PC-9 (cell line): ENCODE measurements around the gene UBAP2. TPM values are rescaled to one million over a fixed set of nuclear protein-coding genes. Genes with fewer than 3 reads are reported as not detected.

ENCODE experiments used
- BruUV-seq: library from RNA; stranded (reverse); fragments of 400-500 nt; replicated peaks from 2 replicates; lab custom pipeline; 2021; lab: Mats Ljungman, UMichigan
- CTCF ChIA-PET: fragments of 300-600 bp; sonication (Branson Sonifier 250); formaldehyde crosslinking; loops from one replicate; lab custom pipeline; 2022; ENCODE audit warnings: antibody characterized with exemption; lab: Charles Lee
- POLR2A ChIA-PET: fragments of 300-600 bp; sonication (Branson Sonifier 250); formaldehyde crosslinking; loops from one replicate; lab custom pipeline; 2022; ENCODE audit warnings: antibody characterized with exemption; ENCODE audit not compliant: unreplicated experiment; lab: Charles Lee
- DNase-seq, 2 experiments: peaks; one replicate each; pipeline versions ENCODE4 v3.0.0 to v3.0.0-alpha.2; 2015 to 2022; ENCODE audit warnings: mixed read lengths in 1 of 2
- H2AFZ ChIP-seq: fragments of 200-600 bp; sonication (generic); 2 replicates; pipeline ENCODE4 v1.8.1; 2017; ENCODE audit warnings: antibody characterized with exemption
- H3F3A ChIP-seq: fragments of 200-600 bp; sonication (generic); 2 replicates; pipeline ENCODE4 v1.8.1; 2017; ENCODE audit warnings: antibody characterized with exemption, mild to moderate bottlenecking, low read depth; ENCODE audit not compliant: insufficient read depth
- H3K27ac ChIP-seq: fragments of 200-600 bp; sonication (generic); 2 replicates; pipeline ENCODE4 v1.6.1; 2016; ENCODE audit warnings: mixed run types
- H3K27me3 ChIP-seq: fragments of 200-600 bp; sonication (generic); 2 replicates; pipeline ENCODE4 v1.6.1; 2016; ENCODE audit warnings: low read depth, mixed run types; ENCODE audit not compliant: insufficient read depth
- H3K36me3 ChIP-seq: fragments of 200-600 bp; sonication (generic); 2 replicates; pipeline ENCODE4 v1.6.1; 2016; ENCODE audit warnings: low read depth, mixed run types
- H3K4me1 ChIP-seq: fragments of 200-600 bp; sonication (generic); replicated peaks from 2 replicates; pipeline ENCODE4 v1.6.1; 2016; ENCODE audit warnings: mixed run types; ENCODE audit not compliant: insufficient read depth
- H3K4me2 ChIP-seq: fragments of 200-600 bp; sonication (generic); 2 replicates; pipeline ENCODE4 v1.6.1; 2017; ENCODE audit warnings: mixed run types
- H3K4me3 ChIP-seq: fragments of 200-600 bp; sonication (generic); 2 replicates; pipeline ENCODE4 v1.6.1; 2016; ENCODE audit warnings: mixed run types
- H3K79me2 ChIP-seq: fragments of 200-600 bp; sonication (generic); 2 replicates; pipeline ENCODE4 v1.6.1; 2017; ENCODE audit warnings: low read depth, mixed run types
- H3K9me2 ChIP-seq: fragments of 200-600 bp; sonication (generic); 2 replicates; pipeline ENCODE4 v1.8.1; 2017; ENCODE audit warnings: mild to moderate bottlenecking; ENCODE audit not compliant: insufficient read depth
- H3K9me3 ChIP-seq: fragments of 200-600 bp; sonication (generic); 2 replicates; pipeline ENCODE4 v1.8.1; 2016; ENCODE audit warnings: low read depth; ENCODE audit not compliant: insufficient read depth
- H4K20me1 ChIP-seq: fragments of 200-600 bp; sonication (generic); 2 replicates; pipeline ENCODE4 v1.8.1; 2017; ENCODE audit not compliant: insufficient read depth
- EZH2 ChIP-seq: fragments of 200-600 bp; sonication (generic); IDR thresholded peaks from 2 replicates; pipeline ENCODE4 v1.8.0; 2017; ENCODE audit warnings: antibody characterized with exemption, low read depth
- intact Hi-C: fragments of 100-400 bp; cut with micrococcal nuclease; formaldehyde crosslinking; loops from one replicate; pipeline ENCODE4 v1.10.0; 2022; ENCODE audit not compliant: unreplicated experiment
- total RNA-seq: library from RNA; stranded (reverse); gene quantifications from 2 replicates; pipeline ENCODE4 v1.2.3, GENCODE V29; 2021
- TF ChIP-seq, protein P1 (sequence below): fragments of 200-600 bp; sonication (generic); conservative IDR thresholded peaks from 2 replicates; pipeline ENCODE4 v1.6.1; 2017; ENCODE audit warnings: mixed run types, antibody characterized with exemption, mild to moderate bottlenecking, moderate library complexity

UBAP2 gene
- total RNA-seq, 1 experiment from 2014 or later = 27.6 TPM

DNA sequence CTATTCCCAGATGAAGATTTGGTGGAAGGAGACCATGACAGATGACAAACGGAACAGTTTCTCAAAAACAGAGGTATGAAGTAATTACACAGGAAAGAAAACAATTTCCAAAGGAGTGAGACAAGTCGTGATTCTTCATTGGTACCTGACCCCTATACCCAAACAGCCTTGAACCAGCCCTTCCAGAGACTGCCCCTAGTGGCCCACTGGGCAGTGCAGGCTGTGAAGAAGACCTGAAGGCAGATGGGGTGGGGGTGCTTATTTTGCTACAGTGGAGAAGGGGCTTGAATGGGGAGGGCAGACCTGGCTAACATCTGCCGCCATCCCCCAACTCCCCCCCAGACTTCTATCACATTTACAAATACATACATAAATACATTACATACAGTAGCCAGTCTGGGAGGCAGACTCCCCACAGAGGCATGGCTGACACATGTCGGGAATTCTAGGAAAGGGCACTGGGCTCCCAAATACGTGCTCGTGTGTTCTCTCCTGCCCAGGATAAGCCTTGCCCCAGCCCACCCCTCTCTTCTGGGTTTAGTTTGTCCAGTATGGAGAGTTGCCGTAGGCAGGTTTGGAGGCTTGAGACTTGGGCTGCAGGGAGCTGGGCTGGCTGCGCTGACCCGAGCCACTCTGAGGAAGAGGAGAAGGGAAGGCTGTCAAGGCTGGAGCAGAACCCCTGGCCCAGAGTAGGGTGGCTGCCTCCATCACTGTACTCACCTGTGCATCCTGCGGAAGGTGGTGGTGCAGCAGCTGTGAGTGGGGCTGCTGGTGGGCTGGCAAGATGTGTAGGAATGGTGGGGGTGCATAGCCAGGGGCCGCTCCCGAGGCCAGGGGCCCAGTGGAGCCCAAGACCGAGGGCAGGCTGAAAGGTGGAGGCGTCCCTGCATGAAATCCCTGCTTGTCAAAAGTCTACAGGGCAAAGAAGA lies 126.5 kb downstream of the UBAP2 start:
- TSS peak; percentile 8 for BruUV-seq
- H3K36me3 ChIP-seq = no peaks in the 10 kb centered on the region; the same call in 1 of the 2 replicates
- H3K4me3 ChIP-seq = no peak overlapping the region
- H3K27ac ChIP-seq = no peak overlapping the region
- intact Hi-C loops = loop anchor here (10.0 kb wide), 1 partner anchor 453 kb away; the partner anchor contains the start of gene MYORG
- H4K20me1 ChIP-seq = no peaks in the 10 kb centered on the region
- DNase-seq = no peak
- CTCF ChIA-PET = no interaction called here
- H3K9me2 ChIP-seq = no peaks in the 10 kb centered on the region
- no peak overlapping the region for H3K4me2 ChIP-seq
- TF ChIP-seq EZH2 = no peak
- TF ChIP-seq, protein P1, sequence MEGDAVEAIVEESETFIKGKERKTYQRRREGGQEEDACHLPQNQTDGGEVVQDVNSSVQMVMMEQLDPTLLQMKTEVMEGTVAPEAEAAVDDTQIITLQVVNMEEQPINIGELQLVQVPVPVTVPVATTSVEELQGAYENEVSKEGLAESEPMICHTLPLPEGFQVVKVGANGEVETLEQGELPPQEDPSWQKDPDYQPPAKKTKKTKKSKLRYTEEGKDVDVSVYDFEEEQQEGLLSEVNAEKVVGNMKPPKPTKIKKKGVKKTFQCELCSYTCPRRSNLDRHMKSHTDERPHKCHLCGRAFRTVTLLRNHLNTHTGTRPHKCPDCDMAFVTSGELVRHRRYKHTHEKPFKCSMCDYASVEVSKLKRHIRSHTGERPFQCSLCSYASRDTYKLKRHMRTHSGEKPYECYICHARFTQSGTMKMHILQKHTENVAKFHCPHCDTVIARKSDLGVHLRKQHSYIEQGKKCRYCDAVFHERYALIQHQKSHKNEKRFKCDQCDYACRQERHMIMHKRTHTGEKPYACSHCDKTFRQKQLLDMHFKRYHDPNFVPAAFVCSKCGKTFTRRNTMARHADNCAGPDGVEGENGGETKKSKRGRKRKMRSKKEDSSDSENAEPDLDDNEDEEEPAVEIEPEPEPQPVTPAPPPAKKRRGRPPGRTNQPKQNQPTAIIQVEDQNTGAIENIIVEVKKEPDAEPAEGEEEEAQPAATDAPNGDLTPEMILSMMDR = peak; percentile 64
- peaks cover 5% of the 10 kb centered on the region; the same call in 1 of the 2 replicates for H3F3A ChIP-seq
- no peaks in the 10 kb centered on the region for H3K4me1 ChIP-seq
- no peaks in the 10 kb centered on the region for H3K79me2 ChIP-seq
- H3K27me3 ChIP-seq = no peaks in the 10 kb centered on the region
- H2AFZ ChIP-seq = no peak overlapping the region
- POLR2A ChIA-PET = no interaction called here
- H3K9me3 ChIP-seq = no peaks in the 10 kb centered on the region

DNA sequence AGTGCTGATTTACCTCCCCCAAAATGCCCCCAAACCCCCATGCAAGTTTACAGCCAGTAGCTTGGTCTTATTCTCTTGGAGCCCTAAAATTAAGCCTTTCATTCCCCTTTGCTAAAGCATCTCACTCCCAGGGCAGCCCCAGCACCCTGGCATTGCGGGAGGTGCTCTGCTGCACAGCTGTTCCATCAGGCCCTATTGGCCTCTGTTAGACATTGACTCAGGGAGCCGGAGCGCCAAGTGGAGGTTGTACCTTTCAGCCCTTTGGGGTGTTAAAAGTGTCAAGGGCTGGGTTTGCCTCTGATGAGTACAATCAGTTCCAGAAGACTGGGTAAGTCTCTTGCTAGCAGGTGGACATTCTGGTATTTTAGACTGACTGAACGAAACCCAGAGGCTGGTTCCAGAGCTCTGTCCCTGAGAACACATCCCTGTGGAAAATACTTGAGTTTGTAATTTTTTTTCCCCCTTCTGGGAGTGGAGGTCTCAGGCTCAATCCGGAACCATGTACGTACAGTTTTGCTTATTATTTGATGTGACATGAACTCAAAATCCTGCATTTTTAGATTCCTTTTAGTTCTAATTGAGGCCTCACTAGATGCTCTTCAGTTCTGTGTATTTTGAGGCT lies 129.3 kb downstream of the UBAP2 start:
- TF ChIP-seq, protein P1 = no peak
- TF ChIP-seq EZH2 = no peak
- no peaks in the 10 kb centered on the region for H3K27me3 ChIP-seq
- peaks cover 12% of the 10 kb centered on the region; the same call in 1 of the 2 replicates for H3F3A ChIP-seq
- no TSS peak for BruUV-seq
- POLR2A ChIA-PET = no interaction called here
- H3K4me2 ChIP-seq = no peak overlapping the region
- no peak for DNase-seq
- CTCF ChIA-PET = interaction anchor here (0.7 kb wide), 1 partner anchor 34 kb away, joined by 3 read pairs; no protein-coding TSS in a partner anchor
- intact Hi-C loops = no loop called here
- no peaks in the 10 kb centered on the region for H3K79me2 ChIP-seq
- H3K4me3 ChIP-seq = no peak overlapping the region
- no peaks in the 10 kb centered on the region for H3K9me3 ChIP-seq
- no peak overlapping the region for H3K27ac ChIP-seq
- no peaks in the 10 kb centered on the region for H3K4me1 ChIP-seq
- H4K20me1 ChIP-seq = no peaks in the 10 kb centered on the region
- H3K9me2 ChIP-seq = no peaks in the 10 kb centered on the region
- no peak overlapping the region for H2AFZ ChIP-seq
- H3K36me3 ChIP-seq = no peaks in the 10 kb centered on the region

DNA sequence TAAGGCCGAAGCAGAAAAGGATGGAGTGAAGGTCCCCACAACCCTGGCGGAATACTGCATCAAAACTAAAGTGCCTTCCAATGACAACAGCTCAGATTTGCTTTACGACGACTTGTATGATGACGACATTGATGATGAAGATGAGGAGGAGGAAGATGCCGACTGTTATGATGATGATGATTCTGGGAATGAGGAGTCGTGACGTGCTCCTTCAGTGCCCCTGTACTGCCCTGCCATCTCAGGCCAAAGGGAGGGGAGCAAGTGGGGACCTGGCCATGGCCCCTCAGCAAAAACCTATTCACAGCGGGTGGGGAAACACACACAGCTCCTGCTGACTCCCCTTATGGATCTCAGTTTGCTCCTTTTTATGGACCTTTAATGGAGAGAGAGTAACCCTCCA lies 131.7 kb downstream of the UBAP2 start:
- CTCF ChIA-PET = no interaction called here
- no peaks in the 10 kb centered on the region for H3K79me2 ChIP-seq
- no peak for DNase-seq
- no peaks in the 10 kb centered on the region for H3K9me2 ChIP-seq
- BruUV-seq = no TSS peak
- POLR2A ChIA-PET = no interaction called here
- TF ChIP-seq, protein P1 = no peak
- TF ChIP-seq EZH2 = no peak
- H3F3A ChIP-seq = peaks cover 19% of the 10 kb centered on the region; the same call in 1 of the 2 replicates
- no peaks in the 10 kb centered on the region for H3K9me3 ChIP-seq
- H3K36me3 ChIP-seq = no peaks in the 10 kb centered on the region
- no peak overlapping the region for H2AFZ ChIP-seq
- no peak overlapping the region for H3K4me2 ChIP-seq
- H3K27me3 ChIP-seq = no peaks in the 10 kb centered on the region
- intact Hi-C loops = no loop called here
- no peaks in the 10 kb centered on the region for H3K4me1 ChIP-seq
- no peak overlapping the region for H3K27ac ChIP-seq
- H3K4me3 ChIP-seq = no peak overlapping the region
- no peaks in the 10 kb centered on the region for H4K20me1 ChIP-seq
